CD14-positive monocyte (primary cell): ENCODE measurements around the gene MEIS2. TPM values are rescaled to one million over a fixed set of nuclear protein-coding genes. Genes with fewer than 3 reads are reported as not detected.

Experiments used
- DNase-seq, 3 donors: peaks; one replicate each; pipeline ENCODE4 v3.0.0-alpha.2; 2011 to 2022
- H2AFZ ChIP-seq: 2 replicates; pipeline ENCODE4 v1.6.0; 2012; ENCODE audit warnings: mild to moderate bottlenecking, low read depth, low read length, inconsistent platforms; ENCODE audit not compliant: insufficient read depth, poor library complexity, severe bottlenecking
- H3K27ac ChIP-seq, 2 donors: 1 replicate in 1 of 2; 2 replicates in 1 of 2; pipeline ENCODE4 v1.5.1; 2012 to 2013; ENCODE audit warnings: low read length in 2 of 2, control low read depth in 1 of 2, inconsistent platforms in 1 of 2, low read depth in 1 of 2, mild to moderate bottlenecking in 1 of 2
- H3K27me3 ChIP-seq, 2 donors: one replicate each; pipeline versions ENCODE4 v1.6.0 to v1.6.1; 2011 to 2013; ENCODE audit warnings: low read length in 2 of 2; ENCODE audit not compliant: control insufficient read depth in 2 of 2, insufficient read depth in 2 of 2
- H3K36me3 ChIP-seq, 2 donors: replicated peaks in 1 of 2; 1 replicate in 1 of 2; 2 replicates in 1 of 2; pipeline versions ENCODE4 v1.5.1 to v1.6.1; 2012 to 2013; ENCODE audit warnings: low read length in 2 of 2, control low read depth in 1 of 2, inconsistent platforms in 1 of 2, mild to moderate bottlenecking in 1 of 2; ENCODE audit not compliant: insufficient read depth in 2 of 2, control insufficient read depth in 1 of 2
- H3K4me1 ChIP-seq, 2 donors: 1 replicate in 1 of 2; 2 replicates in 1 of 2; pipeline versions ENCODE4 v1.5.1 to v1.6.1; 2012 to 2013; ENCODE audit warnings: low read length in 2 of 2, control low read depth in 1 of 2, inconsistent platforms in 1 of 2, mild to moderate bottlenecking in 1 of 2, moderate library complexity in 1 of 2; ENCODE audit not compliant: insufficient read depth in 2 of 2, control insufficient read depth in 1 of 2
- H3K4me2 ChIP-seq: replicated peaks from 2 replicates; pipeline ENCODE3; 2012; ENCODE audit warnings: low read length, moderate library complexity, mild to moderate bottlenecking; ENCODE audit not compliant: poor library complexity, severe bottlenecking; ENCODE audit errors: extremely low read depth
- H3K4me3 ChIP-seq, 3 experiments: fragments of 200-600 bp in 1 of 3; sonication (generic) in 1 of 3; replicated peaks in 1 of 3; 1 replicate in 2 of 3; 2 replicates in 1 of 3; pipeline ENCODE4 v1.5.1; 2011 to 2013; ENCODE audit warnings: low read length in 3 of 3, mild to moderate bottlenecking in 3 of 3, control low read depth in 2 of 3, low read depth in 2 of 3, inconsistent platforms in 1 of 3, moderate library complexity in 1 of 3
- H3K79me2 ChIP-seq: 2 replicates; pipeline ENCODE4 v1.6.0; 2012; ENCODE audit warnings: mild to moderate bottlenecking, control low read depth, inconsistent platforms, low read length, moderate library complexity; ENCODE audit not compliant: insufficient read depth
- H3K9ac ChIP-seq: 2 replicates; pipeline ENCODE4 v1.6.0; 2017; ENCODE audit warnings: low read length, mild to moderate bottlenecking; ENCODE audit not compliant: insufficient read depth, poor library complexity, severe bottlenecking
- H3K9me3 ChIP-seq, 2 donors: replicated peaks in 1 of 2; 1 replicate in 1 of 2; 2 replicates in 1 of 2; pipeline versions ENCODE4 v1.5.1 to v1.6.1; 2012 to 2013; ENCODE audit warnings: low read length in 2 of 2, control low read depth in 1 of 2; ENCODE audit not compliant: control insufficient read depth in 1 of 2, insufficient read depth in 1 of 2
- H4K20me1 ChIP-seq: 2 replicates; pipeline ENCODE4 v1.6.0; 2012; ENCODE audit warnings: mild to moderate bottlenecking, low read length, control low read depth, moderate library complexity; ENCODE audit not compliant: insufficient read depth
- H3K27ac Mint-ChIP-seq, 7 donors: one replicate each; pipeline ENCODE4 v1.8.0; 2020; ENCODE audit warnings: mild to moderate bottlenecking in 7 of 7, mixed read lengths in 7 of 7, moderate library complexity in 6 of 7, inconsistent platforms in 2 of 7
- H3K27me3 Mint-ChIP-seq, 3 donors: one replicate each; pipeline ENCODE4 v1.8.0; 2021 to 2022; ENCODE audit warnings: low read depth in 3 of 3, mild to moderate bottlenecking in 3 of 3, mixed read lengths in 3 of 3, moderate library complexity in 3 of 3, inconsistent platforms in 1 of 3
- H3K36me3 Mint-ChIP-seq, 2 donors: one replicate each; pipeline ENCODE4 v1.8.0; 2020; ENCODE audit warnings: mixed read lengths in 2 of 2, inconsistent platforms in 1 of 2, mild to moderate bottlenecking in 1 of 2
- H3K4me1 Mint-ChIP-seq: one replicate; pipeline ENCODE4 v1.8.0; 2020; ENCODE audit warnings: mild to moderate bottlenecking, mixed read lengths
- H3K4me3 Mint-ChIP-seq, 2 donors: one replicate each; pipeline ENCODE4 v1.8.0; 2020; ENCODE audit warnings: mild to moderate bottlenecking in 2 of 2, mixed read lengths in 2 of 2, moderate library complexity in 1 of 2
- H3K9me3 Mint-ChIP-seq, 7 donors: one replicate each; pipeline ENCODE4 v1.8.0; 2020 to 2022; ENCODE audit warnings: mixed read lengths in 7 of 7, mild to moderate bottlenecking in 6 of 7, moderate library complexity in 6 of 7, inconsistent platforms in 2 of 7
- CTCF ChIP-seq: fragments of 200-600 bp; IDR thresholded peaks from one replicate; pipeline ENCODE4 v1.8.0; 2022; ENCODE audit warnings: antibody characterized with exemption, mild to moderate bottlenecking
- WGBS: methylation state at CpG from one replicate; pipeline ENCODE4 v1.1.5; 2013; ENCODE audit warnings: missing lambda C conversion rate; ENCODE audit not compliant: insufficient coverage; 5-methylcytosine and 5-hydroxymethylcytosine counted together
- intact Hi-C, 2 donors: fragments of 100-400 bp; cut with micrococcal nuclease; formaldehyde crosslinking; loops; one replicate each; pipeline versions ENCODE4 v1.15.0 to v1.15.1; 2023
- polyA plus RNA-seq, 3 donors: library from polyadenylated mRNA; depleted of rRNA in 1 of 3; unstranded in 2 of 3; stranded (reverse) in 1 of 3; fragments of 300-500 nt in 2 of 3; fragments of >200 nt in 1 of 3; fragmentation: Illumina TruSeq in 2 of 3; gene quantifications; 1 replicate in 2 of 3; 2 replicates in 1 of 3; pipeline ENCODE4 v1.2.3, GENCODE V29; 2012 to 2021

MEIS2 gene
- polyA plus RNA-seq, 3 donors: not detected

- Mint-ChIP-seq H3K4me1 (no peaks in the 10 kb centered on the region), H3K4me3 (no peak overlapping the region), H3K36me3 (no peaks in the 10 kb centered on the region), H3K27me3 (peaks cover 0 to 1% (median 1%) of the 10 kb centered on the region in 3 donors), H3K27ac (no peak overlapping the region), H3K9me3 (peaks cover 0 to 4% (median 3%) of the 10 kb centered on the region in 7 donors)
- DNase-seq: no peak
- Histone ChIP-seq H2AFZ (no peak overlapping the region), H3K36me3 (no peaks in the 10 kb centered on the region), H4K20me1 (no peaks in the 10 kb centered on the region), H3K9ac (no peak overlapping the region), H3K27ac (no peak overlapping the region), H3K4me1 (no peaks in the 10 kb centered on the region), H3K27me3 (no peaks in the 10 kb centered on the region), H3K4me2 (no peak overlapping the region), H3K79me2 (no peaks in the 10 kb centered on the region), H3K4me3 (no peak overlapping the region), H3K9me3 (no peaks in the 10 kb centered on the region)
- no peak for TF ChIP-seq CTCF
- 100% methylated on average over 1 of the region's 7 CpGs for WGBS
- intact Hi-C loops: no loop called here
Measured at GRCh38 chr15:37054336-37054735, 46.0 kb downstream of the MEIS2 start.

- H2AFZ ChIP-seq: no peak overlapping the region
- 100% methylated on average over 4 of the region's 6 CpGs for WGBS
- no peaks in the 10 kb centered on the region for H3K4me1 Mint-ChIP-seq
- H3K4me3 Mint-ChIP-seq: no peak overlapping the region
- no peak overlapping the region for H3K4me2 ChIP-seq
- H4K20me1 ChIP-seq: no peaks in the 10 kb centered on the region
- no peak overlapping the region for H3K27ac Mint-ChIP-seq
- no peaks in the 10 kb centered on the region for H3K36me3 ChIP-seq
- peaks cover 0 to 3% (median 2%) of the 10 kb centered on the region in 7 donors for H3K9me3 Mint-ChIP-seq
- TF ChIP-seq CTCF: no peak
- no peaks in the 10 kb centered on the region for H3K4me1 ChIP-seq
- no peak overlapping the region for H3K4me3 ChIP-seq
- intact Hi-C loops: no loop called here
- DNase-seq: no peak
- no peak overlapping the region for H3K9ac ChIP-seq
- H3K27ac ChIP-seq: no peak overlapping the region
- H3K79me2 ChIP-seq: no peaks in the 10 kb centered on the region
- no peaks in the 10 kb centered on the region for H3K27me3 ChIP-seq
- H3K36me3 Mint-ChIP-seq: no peaks in the 10 kb centered on the region
- H3K9me3 ChIP-seq: no peaks in the 10 kb centered on the region
- H3K27me3 Mint-ChIP-seq: peaks cover 0 to 1% (median 0%) of the 10 kb centered on the region in 3 donors
Measured at GRCh38 chr15:37053166-37053565, 47.2 kb downstream of the MEIS2 start.
